Measurements from ENCODE around the gene MAP3K7.
"Not testable (repeated sequence)": the region's sequence is repeated elsewhere in the genome, so short reads cannot be mapped to it uniquely, and the experiment has no call there.

The MAP3K7 gene

DNA sequence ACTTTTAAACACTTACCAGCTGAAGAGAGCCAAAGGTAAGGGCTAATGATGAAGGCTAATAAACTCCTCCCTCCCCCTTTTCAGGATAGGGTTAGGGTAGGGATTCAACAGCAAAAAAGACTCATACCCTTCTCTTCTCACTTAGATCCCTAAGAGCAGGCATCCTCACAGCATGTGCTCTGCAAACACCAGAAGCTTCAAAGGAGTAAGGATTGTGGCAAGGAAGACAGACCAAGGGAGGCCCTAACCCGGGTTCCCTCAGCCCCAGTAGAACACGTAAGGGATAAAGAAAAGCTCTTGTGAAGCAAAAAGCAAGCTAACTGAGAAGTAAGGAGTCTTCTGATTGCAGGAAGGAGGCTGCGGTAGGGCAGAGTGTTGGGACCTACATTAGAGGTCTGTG is 11.6 kb downstream of the MAP3K7 start:
- no peak for ATAC-seq

- ATAC-seq = no peak
Observed at GRCh38 chr6:90574610-90575009, 12.3 kb downstream of the MAP3K7 start.

- ATAC-seq = no peak
Observed at GRCh38 chr6:90573624-90574023, 13.2 kb downstream of the MAP3K7 start.

DNA sequence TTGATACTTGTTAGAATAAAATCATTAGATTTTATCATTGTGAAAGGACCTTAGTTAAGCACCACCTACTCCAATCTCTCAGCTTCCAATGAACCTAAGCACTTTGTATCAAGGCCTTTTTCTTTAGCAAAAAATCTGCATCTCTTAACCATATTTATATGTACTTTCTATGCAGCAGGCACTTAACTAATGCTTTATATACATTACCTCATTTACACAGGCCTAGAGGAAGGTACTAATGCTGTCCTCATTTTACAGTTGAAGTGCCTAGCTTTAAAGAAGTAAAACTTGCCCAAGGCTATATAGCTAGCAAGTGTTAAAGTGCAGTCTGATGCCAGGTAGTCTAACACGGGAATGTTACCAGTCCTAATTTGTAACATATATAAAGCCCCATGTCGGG is 14.0 kb downstream of the MAP3K7 start:
- ATAC-seq = no peak

DNA sequence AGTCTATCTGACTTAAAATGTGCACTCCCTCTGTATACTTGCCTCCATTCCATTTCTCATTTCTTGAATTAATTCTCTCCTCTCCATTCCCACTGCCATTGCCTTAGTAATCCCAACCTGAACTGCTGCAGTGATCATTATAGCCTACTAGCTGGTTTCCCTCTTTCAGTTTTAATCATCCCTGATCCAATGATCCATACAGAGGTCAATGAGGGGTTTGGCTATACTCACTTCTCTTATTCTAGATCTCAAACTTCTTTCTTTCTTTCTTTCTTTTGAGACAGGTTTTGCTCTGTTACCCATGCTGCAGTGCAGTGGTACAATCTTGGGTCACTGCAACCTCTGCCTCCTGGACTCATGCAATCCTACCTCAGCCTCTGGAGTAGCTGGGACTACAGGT is 17.6 kb downstream of the MAP3K7 start:
- no peak for ATAC-seq

GRCh38 chr6:90567682-90568081 is 19.2 kb downstream of the MAP3K7 start:
- ATAC-seq = not testable (repeated sequence)

GRCh38 chr6:90562341-90562740 is 24.5 kb downstream of the MAP3K7 start:
- not testable (repeated sequence) for ATAC-seq

DNA sequence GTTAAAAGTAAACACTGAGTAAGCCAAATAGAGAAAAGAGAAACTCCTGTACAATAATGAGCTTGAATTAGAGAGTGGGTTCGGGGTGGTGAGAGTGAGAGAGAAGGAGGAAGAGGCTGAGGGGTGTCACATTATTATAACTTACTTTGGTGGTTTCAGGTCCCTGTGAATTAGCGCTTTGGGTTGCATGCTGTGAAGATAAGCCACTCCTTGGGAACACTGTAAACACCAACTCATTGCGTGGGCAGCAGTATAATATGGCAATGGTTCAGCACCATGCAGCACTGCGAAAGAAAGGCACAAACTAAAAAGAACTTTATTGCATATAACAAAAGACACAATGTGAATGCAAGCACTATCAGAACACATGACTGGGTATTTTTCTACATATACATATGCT is 26.9 kb downstream of the MAP3K7 start:
- ATAC-seq = no peak

- no peak for ATAC-seq
Observed at GRCh38 chr6:90557006-90557405, 29.9 kb downstream of the MAP3K7 start.

- no peak for ATAC-seq
Observed at GRCh38 chr6:90547991-90548390, 38.9 kb downstream of the MAP3K7 start.

- ATAC-seq = no peak
Observed at GRCh38 chr6:90547079-90547478, 39.8 kb downstream of the MAP3K7 start.

- ATAC-seq = peak; percentile 25 to 53
Observed at GRCh38 chr6:90545448-90545847, 41.4 kb downstream of the MAP3K7 start.

DNA sequence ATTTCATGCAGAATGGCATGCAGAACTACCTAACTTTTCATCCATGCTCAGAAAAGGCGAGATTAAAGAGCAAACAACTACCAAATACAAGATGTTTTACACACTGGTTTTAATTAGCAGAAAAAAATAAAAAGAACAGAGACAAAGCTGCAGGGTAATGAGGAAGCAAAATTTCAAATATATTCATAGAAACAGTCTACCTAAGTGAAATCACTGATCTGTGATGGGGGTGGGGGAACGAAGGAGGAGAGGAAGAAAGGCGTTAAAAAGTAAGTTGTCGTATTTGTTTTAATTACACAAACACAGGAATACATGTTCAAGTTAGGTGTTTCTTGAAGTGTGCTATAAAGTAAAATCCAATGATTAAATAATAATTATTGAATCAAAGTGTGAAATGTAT is 42.1 kb downstream of the MAP3K7 start:
- no peak for ATAC-seq

DNA sequence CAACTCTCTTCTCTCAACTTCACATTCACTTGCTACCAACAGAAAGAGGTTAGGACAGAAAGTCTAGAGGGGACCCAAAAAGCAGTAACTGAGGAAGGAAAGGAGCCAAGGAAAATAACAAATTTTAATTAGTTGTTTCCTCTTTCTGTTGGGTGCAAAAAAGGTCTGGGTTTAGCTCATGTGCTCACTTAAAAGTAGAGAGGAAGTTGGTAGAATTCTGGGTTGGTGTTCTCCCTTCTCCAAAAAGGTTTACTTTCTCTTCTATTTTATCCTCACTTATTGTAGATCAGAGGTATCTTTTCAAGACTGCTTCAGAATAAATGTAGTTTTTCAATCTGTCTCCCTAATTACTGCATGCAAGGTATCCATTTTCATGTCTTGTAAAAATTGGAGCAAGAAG is 42.8 kb downstream of the MAP3K7 start:
- ATAC-seq = no peak

DNA sequence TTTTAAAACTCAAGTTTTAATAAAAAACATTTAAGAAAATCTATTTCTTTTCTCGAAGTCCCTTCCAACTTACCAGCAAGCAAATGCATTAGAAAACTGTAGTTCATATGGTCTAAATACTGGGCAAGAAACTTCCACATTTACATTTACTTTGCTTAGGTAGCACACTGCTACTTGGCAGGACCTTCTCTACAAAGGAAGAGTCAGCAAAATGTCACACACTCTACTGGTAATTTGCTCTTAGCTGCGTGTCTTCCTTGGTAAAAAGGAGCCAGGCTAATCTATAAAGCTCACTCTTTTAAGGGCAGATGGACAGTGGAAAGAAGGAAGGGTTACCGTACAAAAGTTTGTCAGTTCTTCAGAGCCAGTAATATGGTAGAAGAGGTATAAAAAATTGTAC is 45.7 kb downstream of the MAP3K7 start:
- ATAC-seq = no peak

- ATAC-seq = no peak
Observed at GRCh38 chr6:90538278-90539046, 48.4 kb downstream of the MAP3K7 start.

DNA sequence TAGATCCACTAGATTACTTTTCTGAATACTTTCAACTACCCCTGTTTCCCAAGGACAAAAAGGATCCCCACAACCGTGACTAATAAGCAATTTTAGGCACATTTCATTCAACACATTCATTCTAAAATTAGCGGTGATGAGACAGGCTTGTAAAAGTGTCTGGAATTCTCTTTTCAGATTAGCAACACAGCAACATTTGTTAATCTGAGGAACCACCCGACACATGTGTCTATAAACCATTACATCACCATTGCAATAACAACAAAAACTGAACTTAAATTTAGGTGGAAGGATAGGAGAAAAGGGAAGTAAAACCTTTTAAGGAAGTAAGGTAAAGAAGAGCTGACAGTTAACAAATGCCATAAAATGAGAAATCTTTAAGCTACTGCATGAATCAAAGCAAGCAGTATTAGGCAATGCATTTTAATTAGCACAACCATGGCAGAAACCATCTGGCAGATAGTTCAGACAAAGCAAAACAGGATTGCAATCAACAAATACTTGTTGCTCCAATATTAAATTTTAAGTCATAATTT is 49.1 kb downstream of the MAP3K7 start:
- ATAC-seq = no peak

DNA sequence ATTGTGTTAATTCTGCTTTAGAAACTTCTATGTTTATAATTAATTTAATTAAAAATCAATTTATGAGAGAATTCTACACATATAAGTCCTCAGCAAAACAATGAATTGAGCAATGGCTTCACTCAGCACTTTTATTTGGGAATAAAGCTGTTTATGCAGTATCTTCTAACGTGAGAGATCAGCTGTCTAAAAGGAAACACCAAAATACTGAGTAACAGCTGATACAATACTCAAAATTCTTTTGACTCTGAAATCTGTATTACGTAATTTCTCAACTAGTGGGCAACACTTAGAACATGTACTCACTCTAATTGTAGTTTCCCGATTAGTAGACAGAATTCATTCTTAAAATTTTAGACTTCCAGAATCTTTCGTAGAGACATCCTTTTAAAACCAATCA is 49.8 kb downstream of the MAP3K7 start:
- ATAC-seq = no peak

GRCh38 chr6:90536520-90536919 is 50.4 kb downstream of the MAP3K7 start:
- ATAC-seq = no peak

DNA sequence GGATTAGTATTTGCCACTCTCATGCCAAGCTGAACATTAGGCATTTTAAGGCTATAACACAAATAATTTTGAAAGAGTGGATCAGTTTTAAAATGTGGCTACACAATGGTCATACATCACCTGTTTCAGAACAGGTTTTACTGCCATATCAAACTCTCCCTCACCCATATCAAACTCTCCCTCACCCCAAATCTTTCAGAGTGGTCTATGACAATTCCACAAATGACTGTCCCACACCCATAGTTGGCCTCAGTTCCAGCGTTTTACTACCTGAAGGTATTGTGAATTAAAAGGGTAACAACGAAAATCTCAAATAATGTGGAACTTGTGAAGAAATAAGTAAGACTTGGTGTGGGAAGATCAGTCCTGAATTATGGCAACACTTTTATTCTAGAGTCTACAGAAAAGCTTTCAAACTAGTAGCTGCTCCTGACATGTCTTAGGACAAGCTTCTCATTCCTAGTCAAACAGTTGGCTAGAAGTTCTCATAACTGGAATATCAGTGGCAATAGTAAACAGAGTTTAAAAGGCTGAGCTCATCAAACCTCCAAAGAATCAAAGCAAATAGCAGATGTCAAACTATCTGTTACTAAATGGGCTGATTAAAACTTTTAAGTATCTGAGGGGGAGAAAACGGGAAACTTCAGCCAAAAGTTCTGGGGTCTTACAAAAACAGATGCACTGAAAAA is 52.4 kb downstream of the MAP3K7 start:
- ATAC-seq = no peak

- no peak for ATAC-seq
Observed at GRCh38 chr6:90533615-90534336, 53.1 kb downstream of the MAP3K7 start.

DNA sequence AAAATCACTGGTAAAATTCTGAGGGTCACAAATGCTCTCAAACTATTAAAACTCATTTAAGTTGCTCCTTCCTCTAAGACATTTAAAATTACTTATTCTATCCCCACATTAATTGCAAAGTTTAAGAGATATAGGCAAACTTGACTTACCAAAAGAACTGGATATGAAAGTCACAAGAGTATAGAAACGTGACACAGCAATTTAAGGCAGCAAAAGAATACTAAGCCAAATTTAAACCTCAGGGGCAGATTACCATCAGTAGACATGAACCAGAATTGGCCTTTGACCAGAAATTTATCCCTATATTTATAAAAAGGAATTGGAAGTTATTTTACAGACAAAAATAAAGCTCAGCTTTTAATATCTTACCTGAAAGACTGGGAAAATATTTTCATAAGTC is 56.0 kb downstream of the MAP3K7 start:
- no peak for ATAC-seq

DNA sequence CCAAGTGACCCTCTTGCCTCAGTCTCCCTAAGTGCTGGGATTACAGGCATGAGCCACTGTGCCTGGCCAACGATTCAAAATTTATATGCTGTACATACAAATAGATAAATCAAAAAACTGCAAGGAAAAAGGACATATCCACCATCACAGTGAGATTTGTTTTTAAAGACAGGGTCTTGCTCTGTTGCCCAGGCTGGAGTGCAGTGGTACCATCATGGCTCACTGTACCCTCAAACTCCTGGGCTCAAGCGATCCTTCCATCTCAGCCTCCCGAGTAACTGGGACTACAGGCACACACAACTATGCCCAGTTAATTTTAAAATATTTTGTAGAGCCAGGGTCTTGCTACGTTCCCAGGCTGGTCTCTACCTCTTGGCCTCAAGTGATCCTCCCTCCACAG is 61.5 kb downstream of the MAP3K7 start:
- no peak for ATAC-seq

Measured in activated CD4-positive, CD25-positive, alpha-beta regulatory T cell treated with anti-CD3 and anti-CD28 coated beads, Interleukin-2, amount 50 U/mL, for 24 hours (primary cell).